Nephron (organoid): ENCODE data around the gene RPL3.
A peak's percentile ranks its signal among the peaks of the same experiment; 100 is the strongest.

Source experiments
- H3K27ac Mint-ChIP-seq, 3 experiments: 2 replicates each; pipeline ENCODE4 v1.8.0; 2020; ENCODE audit warnings: mixed read lengths in 3 of 3, mild to moderate bottlenecking in 2 of 3, moderate library complexity in 1 of 3
- H3K27me3 Mint-ChIP-seq: 2 replicates; pipeline ENCODE4 v1.8.0; 2021; ENCODE audit warnings: low read depth, mild to moderate bottlenecking, moderate library complexity, mixed read lengths
- H3K36me3 Mint-ChIP-seq: 2 replicates; pipeline ENCODE4 v1.8.0; 2020; ENCODE audit warnings: low read depth, mixed read lengths
- H3K4me1 Mint-ChIP-seq: 2 replicates; pipeline ENCODE4 v1.8.0; 2020; ENCODE audit warnings: mixed read lengths
- H3K4me3 Mint-ChIP-seq, 3 experiments: 2 replicates each; pipeline ENCODE4 v1.8.0; 2020; ENCODE audit warnings: mild to moderate bottlenecking in 3 of 3, mixed read lengths in 3 of 3, moderate library complexity in 2 of 3
- H3K9me3 Mint-ChIP-seq: 2 replicates; pipeline ENCODE4 v1.8.0; 2020; ENCODE audit warnings: mixed read lengths
- CTCF ChIP-seq, 3 experiments: fragments of 200-600 bp; sonication (generic); IDR thresholded peaks; one replicate each; pipeline ENCODE4 v1.5.0; 2021; ENCODE audit warnings: antibody characterized with exemption in 3 of 3; ENCODE audit not compliant: unreplicated experiment in 3 of 3

The RPL3 gene

GRCh38 chr22:39296981-39297489 is 22.4 kb downstream of the RPL3 start:
- TF ChIP-seq CTCF (IDR thresholded peaks at IDR 0.05; ENCODE audit: unreplicated experiment in 3 of 3) = no peak
- peaks cover 28% of the 10 kb centered on the region for H3K27me3 Mint-ChIP-seq

GRCh38 chr22:39296535-39296934 is 22.9 kb downstream of the RPL3 start:
- no peak for TF ChIP-seq CTCF (IDR thresholded peaks at IDR 0.05; ENCODE audit: unreplicated experiment in 3 of 3)
- Mint-ChIP-seq H3K27me3 (peaks cover 28% of the 10 kb centered on the region), H3K4me1 (peaks cover 45% of the 10 kb centered on the region), H3K9me3 (no peaks in the 10 kb centered on the region), H3K4me3 (peak overlapping the region in 1 of 3 experiments; percentile 6), H3K36me3 (no peaks in the 10 kb centered on the region), H3K27ac (peak overlapping the region; percentile 60 to 92 (median 73))

More at GRCh38 chr22:39296981-39297489, 22.4 kb downstream of the RPL3 start:
- no peaks in the 10 kb centered on the region for H3K36me3 Mint-ChIP-seq
- H3K9me3 Mint-ChIP-seq = no peaks in the 10 kb centered on the region
- peak overlapping the region in 1 of 3 experiments; percentile 60 for H3K27ac Mint-ChIP-seq
- no peak overlapping the region for H3K4me3 Mint-ChIP-seq
- peaks cover 42% of the 10 kb centered on the region for H3K4me1 Mint-ChIP-seq

- H3K36me3 Mint-ChIP-seq = no peaks in the 10 kb centered on the region
- peaks cover 22% of the 10 kb centered on the region for H3K27me3 Mint-ChIP-seq
- H3K4me3 Mint-ChIP-seq = no peak overlapping the region
- no peaks in the 10 kb centered on the region for H3K9me3 Mint-ChIP-seq
- no peak for TF ChIP-seq CTCF (IDR thresholded peaks at IDR 0.05; ENCODE audit: unreplicated experiment in 3 of 3)
- H3K27ac Mint-ChIP-seq = peak overlapping the region in 1 of 3 experiments; percentile 35
- H3K4me1 Mint-ChIP-seq = peaks cover 42% of the 10 kb centered on the region
Observed at GRCh38 chr22:39294571-39295468, 24.6 kb downstream of the RPL3 start.

GRCh38 chr22:39293766-39294368 is 25.6 kb downstream of the RPL3 start:
- Mint-ChIP-seq H3K27me3 (peaks cover 22% of the 10 kb centered on the region), H3K4me1 (peaks cover 46% of the 10 kb centered on the region), H3K9me3 (no peaks in the 10 kb centered on the region), H3K36me3 (no peaks in the 10 kb centered on the region), H3K4me3 (no peak overlapping the region), H3K27ac (peak overlapping the region; percentile 25 to 76 (median 74))
- TF ChIP-seq CTCF (IDR thresholded peaks at IDR 0.05; ENCODE audit: unreplicated experiment in 3 of 3) = no peak

GRCh38 chr22:39292561-39293074 is 26.8 kb downstream of the RPL3 start:
- H3K27ac Mint-ChIP-seq = peak overlapping the region; percentile 94 to 98 (median 98)
- H3K4me3 Mint-ChIP-seq = peak overlapping the region in 1 of 3 experiments; percentile 47

More at GRCh38 chr22:39292561-39293074, 26.8 kb downstream of the RPL3 start:
- no peaks in the 10 kb centered on the region for H3K36me3 Mint-ChIP-seq
- peaks cover 41% of the 10 kb centered on the region for H3K4me1 Mint-ChIP-seq
- peaks cover 17% of the 10 kb centered on the region for H3K27me3 Mint-ChIP-seq
- no peaks in the 10 kb centered on the region for H3K9me3 Mint-ChIP-seq
- TF ChIP-seq CTCF (IDR thresholded peaks at IDR 0.05; ENCODE audit: unreplicated experiment in 3 of 3) = no peak
